ENCODE measurements around the gene ATG2B.

DNA sequence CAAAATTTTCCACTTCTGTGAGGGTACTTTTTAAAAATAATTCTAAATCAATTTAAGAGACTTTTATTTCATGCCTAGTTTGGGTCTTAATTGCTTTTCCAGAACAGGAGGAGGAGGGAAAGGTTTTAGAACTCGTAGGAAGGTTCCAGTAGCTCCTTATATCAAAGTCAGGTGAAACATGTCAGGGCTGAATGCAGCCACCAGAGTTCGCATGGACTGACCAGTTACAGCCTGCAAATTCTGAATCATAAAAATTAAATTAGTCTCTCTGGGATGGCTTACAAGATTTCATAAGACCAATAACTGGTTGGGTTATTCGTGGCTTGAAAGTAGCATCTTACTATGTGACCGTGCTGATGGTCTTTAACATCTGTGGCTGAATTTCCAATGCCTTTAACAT is 106.7 kb downstream of the ATG2B start:
- TF ChIP-seq CTCF (conservative IDR thresholded peaks at IDR 0.05; ENCODE audit: low read length): no peak
- no peak for TF ChIP-seq EZH2phosphoT487 (IDR thresholded peaks at IDR 0.05; ENCODE audit: borderline replicate concordance, low read depth, low read length)

Data from OCI-LY7 (cell line).